ENCODE data around the gene DIAPH1.

GRCh38 chr5:141650851-141651727 is 32.3 kb upstream of the DIAPH1 start, which contains the start of gene FCHSD1:
- no peak for TF ChIP-seq EP300 (IDR thresholded peaks at IDR 0.05)
- TF ChIP-seq CTCF (IDR thresholded peaks at IDR 0.05), result peak in 1 of 4 experiments; percentile 34

Measured in gastroesophageal sphincter (tissue), 3 donors.